Stimulated activated CD8-positive, alpha-beta memory T cell treated with anti-CD3 and anti-CD28 coated beads, Interleukin-12 subunit alpha, Interleukin-12 subunit beta, amount 100 ng/mL, for 1 hour (primary cell): ENCODE measurements around the gene OSBPL10.

Source experiments
- DNase-seq: peaks from one replicate; pipeline ENCODE4 v3.0.0-alpha.2; 2020; ENCODE audit warnings: low read depth

OSBPL10 gene

DNA sequence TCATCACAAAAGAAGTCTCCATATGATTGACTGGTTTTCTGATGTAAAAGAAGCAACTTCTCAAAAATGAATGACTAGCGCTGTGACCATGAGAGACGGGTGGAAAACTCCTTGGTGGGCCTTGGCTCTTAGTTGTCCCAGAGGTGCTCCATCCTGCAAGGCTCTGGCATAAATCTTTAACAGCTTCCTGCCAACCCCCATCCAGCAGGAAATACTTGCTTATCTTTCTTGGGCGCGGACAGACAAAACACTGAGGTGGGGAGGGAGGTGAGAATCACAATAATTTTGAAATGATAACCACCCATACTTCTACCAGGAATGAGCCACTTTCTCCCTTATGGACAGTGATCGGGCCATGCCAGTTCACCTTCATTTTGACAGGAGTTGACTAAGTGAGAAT, 319.8 kb downstream of the OSBPL10 start:
- DNase-seq: no peak

- DNase-seq: no peak
Measured at GRCh38 chr3:31659246-31659645, 321.8 kb downstream of the OSBPL10 start.

DNA sequence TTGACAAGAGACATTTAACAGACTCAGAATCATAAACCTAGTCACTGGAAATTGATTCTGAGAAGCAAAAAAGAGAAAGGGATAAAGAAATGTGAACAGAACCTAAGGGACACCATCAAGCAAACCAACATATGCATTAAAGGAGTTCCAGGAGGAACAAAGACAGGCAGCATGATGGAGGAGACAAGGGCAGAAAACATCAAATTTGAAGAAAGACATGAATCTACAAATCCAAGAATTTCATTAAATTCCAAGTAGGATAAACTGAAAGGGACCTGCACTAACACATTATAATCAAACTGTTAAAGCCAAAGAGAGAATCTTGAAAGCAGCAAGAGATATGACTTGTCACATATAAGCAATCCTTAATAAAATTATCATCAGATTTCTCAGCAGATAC, 326.1 kb downstream of the OSBPL10 start:
- DNase-seq: no peak

DNA sequence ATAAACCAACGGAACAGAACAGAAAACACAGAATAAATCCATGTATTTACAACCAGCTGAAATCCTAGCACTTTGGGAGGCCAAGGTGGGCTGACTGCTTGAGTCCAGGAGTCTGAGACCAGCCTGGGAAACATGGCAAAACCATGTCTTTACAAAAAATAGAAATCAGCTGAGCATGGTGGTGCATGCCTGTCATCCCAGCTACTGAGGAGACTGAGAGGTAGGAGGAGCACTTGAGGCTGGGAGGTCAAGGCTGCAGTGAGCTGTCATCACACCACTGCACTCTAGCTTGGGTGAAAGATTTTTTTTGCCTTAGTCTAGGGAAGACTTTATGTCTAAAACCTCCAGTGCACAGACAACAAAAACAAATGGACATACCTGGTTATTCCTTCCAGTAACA, 327.6 kb downstream of the OSBPL10 start:
- DNase-seq: no peak

DNA sequence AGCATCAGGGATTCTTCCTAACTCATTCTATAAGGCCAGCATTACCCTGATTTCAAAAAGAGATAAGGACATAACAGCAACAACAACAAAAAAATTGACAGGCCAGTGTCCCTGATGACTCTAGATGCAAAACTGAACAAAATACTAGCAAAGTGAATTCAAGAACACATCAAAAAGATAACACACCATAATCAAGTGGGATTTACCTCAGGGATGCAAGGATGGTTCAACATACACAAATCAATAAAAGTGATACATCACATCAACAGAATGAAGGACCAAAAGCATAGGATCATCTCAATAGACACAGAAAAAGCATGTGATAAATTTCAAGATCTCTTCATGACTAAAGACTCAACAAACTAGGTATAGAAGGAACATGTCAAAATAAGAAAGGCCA, 328.8 kb downstream of the OSBPL10 start:
- DNase-seq: no peak

- no peak for DNase-seq
Measured at GRCh38 chr3:31648286-31648968, 332.6 kb downstream of the OSBPL10 start.

DNA sequence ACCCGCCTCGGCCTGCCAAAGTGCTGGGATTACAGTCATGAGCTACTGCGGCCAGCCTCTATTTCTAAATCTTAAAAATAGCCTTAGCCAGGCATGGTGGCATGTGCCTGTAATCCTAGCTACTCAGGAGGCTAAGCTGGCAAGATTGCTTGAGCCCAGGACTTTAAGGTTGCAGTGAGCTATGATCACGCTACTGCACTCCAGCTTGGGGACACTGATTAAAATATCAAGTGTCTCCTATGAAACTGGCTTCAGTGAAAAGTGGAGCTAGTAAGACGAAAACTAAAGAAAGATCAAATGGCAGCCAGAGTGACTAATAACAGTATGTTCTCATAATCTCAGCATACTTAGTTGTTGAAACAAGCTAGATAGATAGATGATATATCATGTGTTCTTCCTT, 335.8 kb downstream of the OSBPL10 start:
- no peak for DNase-seq

- DNase-seq: no peak
Measured at GRCh38 chr3:31639828-31640227, 341.2 kb downstream of the OSBPL10 start.

DNA sequence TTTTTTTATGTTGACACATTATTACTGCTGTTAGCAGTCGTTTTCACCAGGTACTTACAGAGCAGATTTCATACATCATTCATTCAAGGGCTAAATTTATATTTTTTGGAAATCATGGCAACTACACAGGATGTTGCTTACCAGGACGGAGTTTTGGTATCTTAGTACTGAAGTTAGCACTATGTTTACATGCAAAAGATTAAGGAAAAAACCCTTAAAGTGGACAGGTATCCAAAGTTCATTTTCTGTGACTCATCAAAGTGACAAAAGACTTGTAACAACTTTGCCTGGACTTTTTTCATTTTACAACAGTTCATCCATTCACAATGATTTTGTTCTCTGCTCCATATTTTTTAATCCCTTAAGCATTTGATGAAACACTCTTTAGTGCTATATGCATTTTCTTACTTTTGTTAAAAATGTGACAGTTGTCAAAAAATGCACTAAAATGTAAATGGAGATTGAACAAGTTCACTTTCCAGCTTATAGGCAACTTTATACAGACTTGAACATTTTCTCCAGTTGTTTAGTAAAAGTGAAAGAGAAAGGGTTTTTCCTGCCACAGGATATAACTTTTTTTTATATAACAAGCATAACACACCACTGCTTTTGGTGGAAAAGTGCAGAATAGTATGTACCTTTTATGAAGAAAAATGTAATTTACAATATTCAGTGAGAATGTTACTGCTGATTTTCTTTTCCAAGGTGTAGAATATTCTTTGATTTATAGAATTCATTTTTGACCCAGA, 344.2 kb downstream of the OSBPL10 start:
- DNase-seq: no peak

- no peak for DNase-seq
Measured at GRCh38 chr3:31636049-31636448, 345.0 kb downstream of the OSBPL10 start.

GRCh38 chr3:31635545-31635944, 345.5 kb downstream of the OSBPL10 start:
- DNase-seq: no peak

- DNase-seq: no peak
Measured at GRCh38 chr3:31634476-31634875, 346.6 kb downstream of the OSBPL10 start.

DNA sequence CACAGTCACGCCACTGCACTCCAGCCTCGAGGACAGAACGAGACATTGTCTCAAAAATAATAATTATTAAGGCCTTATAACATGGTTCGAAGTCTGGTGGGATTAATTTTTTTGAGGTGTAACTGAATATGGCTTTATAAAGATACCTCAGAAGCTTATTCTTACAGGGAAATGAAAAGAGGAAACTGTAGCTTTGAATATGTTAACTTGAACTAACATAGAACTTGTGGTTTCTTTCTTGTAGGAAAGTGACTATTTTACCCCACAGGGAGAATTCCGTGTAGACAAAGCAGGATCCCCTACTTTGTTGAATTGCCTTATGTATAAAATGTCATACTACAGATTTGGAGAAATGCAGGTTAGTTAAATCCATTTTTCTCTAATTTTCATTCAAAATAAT, 352.0 kb downstream of the OSBPL10 start:
- DNase-seq: no peak

- DNase-seq: no peak
Measured at GRCh38 chr3:31625358-31625757, 355.7 kb downstream of the OSBPL10 start.

- DNase-seq: no peak
Measured at GRCh38 chr3:31624083-31624709, 356.9 kb downstream of the OSBPL10 start.

- DNase-seq: no peak
Measured at GRCh38 chr3:31622636-31623288, 358.3 kb downstream of the OSBPL10 start.

- DNase-seq: no peak
Measured at GRCh38 chr3:31621314-31621713, 359.7 kb downstream of the OSBPL10 start.

DNA sequence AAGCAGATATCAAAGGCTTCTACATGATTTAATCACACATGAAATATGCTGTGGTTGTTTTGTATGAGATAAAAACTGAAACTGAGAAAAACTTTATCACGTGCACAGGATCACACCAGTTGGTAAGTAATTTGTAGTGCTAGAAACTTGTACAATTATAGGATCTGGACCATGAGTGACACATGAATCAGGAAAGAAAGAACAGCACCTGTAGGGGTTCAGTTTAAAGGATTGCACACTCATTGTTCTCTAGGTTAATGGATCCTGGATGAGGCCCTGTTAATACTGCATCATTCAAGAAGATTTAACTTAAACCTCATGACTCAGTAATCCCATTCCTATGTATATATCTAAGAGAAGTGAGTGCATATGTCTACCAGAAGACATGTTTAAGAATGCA, 360.4 kb downstream of the OSBPL10 start:
- DNase-seq: no peak

DNA sequence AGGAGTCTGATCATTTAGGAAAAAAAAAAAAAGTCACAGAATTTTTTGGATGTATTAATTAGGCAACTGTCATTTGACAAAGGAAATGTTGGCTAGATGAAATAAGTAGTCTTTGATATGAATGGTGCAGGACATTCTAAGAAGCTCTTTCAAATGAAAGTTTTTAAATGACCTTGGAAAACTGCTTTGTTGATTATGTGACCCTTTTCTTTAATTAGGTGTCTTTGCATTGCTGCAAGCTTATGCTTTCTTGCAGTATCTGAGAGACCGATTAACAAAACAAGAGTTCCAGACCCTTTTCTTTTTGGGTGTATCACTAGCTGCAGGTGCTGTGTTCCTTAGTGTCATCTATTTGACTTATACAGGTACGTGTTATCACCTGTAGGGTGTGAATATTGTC, 364.4 kb downstream of the OSBPL10 start:
- no peak for DNase-seq

DNA sequence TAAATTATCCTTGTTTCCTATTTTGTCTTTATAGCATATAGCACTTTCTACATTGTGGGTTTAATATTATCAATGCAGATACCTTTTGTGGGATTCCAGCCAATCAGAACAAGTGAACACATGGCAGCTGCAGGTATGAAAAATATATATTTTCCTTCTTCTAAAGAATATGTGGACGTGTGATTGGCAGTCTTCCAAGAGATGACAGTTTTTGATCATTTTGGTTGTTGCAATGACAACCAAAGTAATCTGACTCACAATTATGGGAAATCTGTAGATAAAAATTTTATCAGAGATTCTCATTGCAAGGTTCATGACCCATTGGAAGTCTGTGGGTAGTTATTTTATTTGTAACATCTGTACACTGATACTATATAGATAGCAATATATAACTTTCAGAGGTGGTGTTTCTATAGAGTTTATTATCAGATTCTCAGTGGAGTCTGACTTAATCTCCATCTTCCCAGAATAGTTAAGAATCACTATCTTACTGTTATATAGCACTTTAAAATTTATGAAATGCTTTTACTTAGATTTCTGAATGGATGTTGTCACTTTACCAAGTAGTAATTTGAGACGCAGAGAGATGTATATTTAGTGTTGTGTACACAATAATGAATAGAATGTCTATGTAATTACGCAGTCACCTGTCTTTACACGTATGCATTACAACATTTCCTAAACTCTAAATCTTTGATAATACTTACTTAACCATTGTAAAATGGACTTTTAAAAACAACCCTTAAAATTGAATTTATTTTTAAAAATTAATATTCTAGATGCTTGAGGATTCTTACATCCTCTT, 365.8 kb downstream of the OSBPL10 start:
- DNase-seq: no peak

- DNase-seq: no peak
Measured at GRCh38 chr3:31614162-31614921, 366.7 kb downstream of the OSBPL10 start.
